PFSK-1 (cell line): ENCODE results near the gene LYPLAL1.

Experiments used
- FOXP2 ChIP-seq: optimal IDR thresholded peaks from 2 replicates; pipeline ENCODE3; 2011; ENCODE audit warnings: borderline replicate concordance, control low read depth, inconsistent platforms; ENCODE audit not compliant: insufficient read depth; ENCODE audit errors: extremely low read length, extremely low read depth
- POLR2AphosphoS5 ChIP-seq: IDR thresholded peaks from 2 replicates; pipeline ENCODE4 v1.6.1; 2012; ENCODE audit warnings: low read depth, mild to moderate bottlenecking, control low read depth, low read length, moderate library complexity
- REST ChIP-seq, 2 experiments: IDR thresholded peaks; 2 replicates each; pipeline versions ENCODE4 v1.6.1 to v1.8.0; 2011 to 2012; ENCODE audit warnings: low read depth in 2 of 2, low read length in 2 of 2, control low read depth in 1 of 2, inconsistent platforms in 1 of 2, mild to moderate bottlenecking in 1 of 2, moderate library complexity in 1 of 2; ENCODE audit not compliant: insufficient read depth in 1 of 2
- SIN3A ChIP-seq: IDR thresholded peaks from 2 replicates; pipeline ENCODE4 v1.6.1; 2012; ENCODE audit warnings: mild to moderate bottlenecking, low read length, moderate library complexity, borderline replicate concordance; ENCODE audit not compliant: insufficient read depth
- TAF1 ChIP-seq: IDR thresholded peaks from 2 replicates; pipeline ENCODE4 v1.6.1; 2012; ENCODE audit warnings: low read length, control low read depth, borderline replicate concordance; ENCODE audit not compliant: insufficient read depth

LYPLAL1 gene

GRCh38 chr1:219144658-219145315, 28.9 kb upstream of the LYPLAL1 start:
- TF ChIP-seq POLR2AphosphoS5: no peak
- TF ChIP-seq FOXP2: no peak
- TF ChIP-seq TAF1: no peak
- no peak for TF ChIP-seq REST (IDR thresholded peaks at IDR 0.05; ENCODE audit: insufficient read depth in 1 of 2, low read depth in 2 of 2, low read length in 2 of 2)
- TF ChIP-seq SIN3A: no peak

GRCh38 chr1:219147571-219148019, 26.1 kb upstream of the LYPLAL1 start:
- TF ChIP-seq POLR2AphosphoS5 (no peak), FOXP2 (no peak), REST (IDR thresholded peaks at IDR 0.05; ENCODE audit: insufficient read depth in 1 of 2, low read depth in 2 of 2, low read length in 2 of 2) (no peak), TAF1 (no peak), SIN3A (no peak)

- TF ChIP-seq REST (IDR thresholded peaks at IDR 0.05; ENCODE audit: insufficient read depth in 1 of 2, low read depth in 2 of 2, low read length in 2 of 2) (no peak), TAF1 (no peak), POLR2AphosphoS5 (no peak), FOXP2 (no peak), SIN3A (no peak)
Measured at GRCh38 chr1:219149009-219149577, 24.6 kb upstream of the LYPLAL1 start.

- TF ChIP-seq REST (IDR thresholded peaks at IDR 0.05; ENCODE audit: insufficient read depth in 1 of 2, low read depth in 2 of 2, low read length in 2 of 2) (no peak), TAF1 (no peak), POLR2AphosphoS5 (no peak), SIN3A (no peak), FOXP2 (no peak)
Measured at GRCh38 chr1:219149953-219150352, 23.7 kb upstream of the LYPLAL1 start.
